ENCODE results near the gene FUT8.
"Not testable (repeated sequence)": the region's sequence is repeated elsewhere in the genome, so short reads cannot be mapped to it uniquely, and the experiment has no call there.

Gene FUT8

DNA sequence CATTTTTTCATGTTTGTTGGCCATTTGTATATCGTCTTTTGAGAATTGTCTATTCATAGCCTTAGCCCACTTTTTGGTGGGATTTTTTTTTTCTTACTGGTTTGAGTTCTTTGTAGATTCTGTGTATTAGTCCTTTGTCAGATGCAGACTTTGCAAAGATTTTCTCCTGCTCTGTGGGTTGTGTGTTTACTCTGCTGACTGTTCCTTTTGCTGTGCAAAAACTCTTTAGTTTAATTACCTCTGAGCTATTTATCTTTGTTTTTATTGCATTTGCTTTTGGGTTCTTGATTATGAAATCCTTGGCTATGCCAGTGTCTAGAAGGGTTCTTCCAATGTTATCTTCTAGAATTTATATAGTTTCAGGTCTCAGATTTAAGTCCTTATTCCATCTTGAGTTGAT is 220.0 kb downstream of the FUT8 start:
- DNase-seq = no peak

DNA sequence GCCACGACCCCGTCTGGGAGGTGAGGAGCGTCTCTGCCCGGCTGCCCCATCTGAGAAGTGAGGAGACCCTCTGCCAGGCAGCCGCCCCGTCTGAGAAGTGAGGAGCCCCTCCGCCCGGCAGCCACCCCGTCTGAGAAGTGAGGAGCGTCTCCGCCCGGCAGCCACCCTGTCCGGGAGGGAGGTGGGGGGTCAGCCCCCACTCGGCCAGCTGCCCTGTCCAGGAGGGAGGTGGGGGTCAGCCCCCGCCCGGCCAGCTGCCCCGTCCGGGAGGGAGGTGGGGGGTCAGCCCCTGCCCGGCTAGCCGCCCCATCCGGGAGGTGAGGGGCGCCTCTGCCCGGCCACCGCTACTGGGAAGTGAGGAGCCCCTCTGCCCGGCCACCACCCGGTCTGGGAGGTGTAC is 221.1 kb downstream of the FUT8 start:
- not testable (repeated sequence) for DNase-seq

DNA sequence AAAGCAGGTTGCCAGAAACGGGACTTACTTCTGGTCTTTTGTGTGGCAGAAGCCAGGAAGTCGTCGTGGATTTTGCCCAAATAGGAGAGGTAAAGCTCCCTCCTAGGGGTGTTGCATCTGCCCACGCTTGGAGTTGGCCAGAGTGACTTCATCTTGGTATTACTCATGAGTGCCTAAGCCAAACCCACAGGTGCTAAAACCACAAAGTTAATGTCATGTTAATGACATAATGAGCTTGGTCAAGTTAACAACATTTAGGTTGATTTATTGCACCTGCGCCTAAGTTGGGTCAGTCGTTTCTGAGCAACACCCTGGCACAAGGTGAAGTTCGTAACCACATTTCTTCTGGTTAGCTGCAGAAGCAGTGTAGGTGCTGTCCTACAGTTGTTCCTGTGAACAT is 225.2 kb downstream of the FUT8 start:
- DNase-seq = peak; percentile 25

DNA sequence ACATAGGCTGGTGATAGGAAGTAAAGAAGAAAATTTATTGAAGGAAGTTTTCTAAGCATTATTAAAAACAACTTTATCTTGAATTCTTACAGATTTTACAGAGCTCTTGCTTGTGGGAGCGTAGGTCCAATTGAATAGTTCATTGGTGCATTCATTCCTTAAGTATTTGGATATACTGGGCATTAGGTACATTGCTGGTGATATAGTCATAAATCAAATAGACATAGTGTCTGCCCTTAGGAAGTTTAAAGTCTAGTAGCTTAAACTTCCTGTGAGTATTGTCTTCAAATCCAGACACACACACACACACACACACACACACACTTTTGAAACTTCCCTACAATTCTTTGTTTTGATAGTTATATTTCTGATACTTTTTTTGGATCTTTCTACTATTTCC is 226.7 kb downstream of the FUT8 start:
- no peak for DNase-seq

DNA sequence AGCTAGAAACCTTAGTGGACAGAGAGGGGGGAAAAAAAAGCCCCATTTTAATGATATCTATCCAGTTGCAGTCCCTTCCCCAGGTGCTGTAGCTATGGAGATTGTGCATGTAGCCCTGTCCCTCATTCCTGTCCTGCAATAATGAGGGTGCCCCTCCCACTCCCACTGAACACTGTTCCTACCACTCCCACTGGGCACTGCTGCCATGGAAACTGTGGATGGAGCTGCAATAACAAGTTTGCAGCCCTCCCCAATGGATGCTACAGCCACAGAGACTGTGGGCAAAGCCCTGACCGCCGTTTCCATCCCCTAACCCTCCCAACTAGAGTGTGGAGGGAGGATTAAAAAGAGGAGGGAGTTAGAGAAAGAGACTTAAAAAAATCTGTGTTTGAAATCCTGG is 238.3 kb downstream of the FUT8 start:
- no peak for DNase-seq

DNA sequence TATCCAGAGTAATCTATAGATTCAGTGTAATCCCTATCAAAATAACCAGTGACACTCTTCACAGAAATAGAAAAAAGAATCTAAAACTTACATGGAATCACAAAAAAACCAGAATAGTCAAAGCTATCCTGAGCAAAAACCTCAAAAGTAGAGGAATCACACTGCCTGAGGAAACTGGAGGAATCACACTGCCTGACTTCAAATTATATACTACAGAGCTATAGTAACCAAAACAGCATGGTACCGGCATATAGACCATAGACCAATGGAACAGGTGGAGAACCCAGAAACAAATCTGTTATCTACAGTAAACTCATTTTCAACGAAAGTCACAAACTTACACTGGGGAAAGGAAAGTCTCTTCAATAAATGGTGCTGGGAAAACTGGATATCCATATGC is 244.0 kb downstream of the FUT8 start:
- no peak for DNase-seq

DNA sequence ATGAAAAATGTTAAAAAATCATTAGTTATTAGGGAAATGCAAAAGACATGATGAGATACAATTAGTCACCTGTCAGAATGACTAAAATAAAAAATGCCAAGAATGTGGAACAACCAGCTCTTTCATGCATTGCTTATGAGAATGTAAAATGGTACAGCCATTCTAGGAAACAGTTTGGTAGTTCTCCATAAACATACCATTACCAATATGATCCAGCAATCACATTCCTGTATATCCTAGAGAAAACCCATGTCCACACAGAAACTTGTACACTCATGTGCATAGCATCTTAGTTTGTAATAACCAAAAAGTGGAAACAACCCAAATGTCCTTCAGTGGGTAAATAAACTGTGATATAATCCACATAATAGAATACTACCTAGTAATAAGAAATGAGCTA is 245.7 kb downstream of the FUT8 start:
- no peak for DNase-seq

DNA sequence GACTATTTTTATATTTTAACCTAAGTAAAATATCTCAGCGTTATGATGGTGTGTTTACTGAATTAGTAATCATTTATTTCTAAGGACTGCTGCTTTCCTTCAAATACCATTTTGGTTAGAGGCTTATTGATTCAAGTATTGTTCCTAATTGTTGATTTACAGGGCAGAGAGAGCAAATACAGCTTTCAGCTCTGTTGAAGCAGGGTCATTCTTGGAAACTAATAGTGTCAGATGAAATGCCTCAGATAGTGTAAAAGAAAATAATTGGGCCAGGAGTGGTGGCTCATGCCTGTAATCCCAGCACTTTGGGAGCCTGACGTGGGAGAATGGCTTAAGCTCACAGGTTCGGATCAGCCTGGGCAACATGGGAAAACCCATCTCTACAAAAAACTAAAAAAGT is 249.3 kb downstream of the FUT8 start:
- DNase-seq = no peak

DNA sequence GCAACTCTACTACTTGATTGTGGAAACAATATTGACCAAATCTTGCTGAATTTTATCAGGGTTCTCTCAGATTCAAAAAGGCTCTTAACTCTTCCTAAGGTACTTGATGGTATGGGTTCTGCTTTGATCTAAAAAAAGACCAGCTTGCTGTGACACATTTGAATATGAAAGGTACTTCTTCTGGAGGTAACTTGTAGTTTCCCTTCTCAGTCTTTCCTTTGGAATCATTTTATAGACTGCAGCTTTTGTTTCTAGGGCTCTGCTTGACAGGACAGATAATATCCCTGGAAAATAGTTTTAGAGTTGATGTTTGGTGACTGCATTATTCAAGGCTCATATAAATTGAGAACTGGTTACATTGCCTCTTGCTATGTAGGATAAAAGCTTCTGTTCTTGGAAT is 251.9 kb downstream of the FUT8 start:
- DNase-seq = no peak

DNA sequence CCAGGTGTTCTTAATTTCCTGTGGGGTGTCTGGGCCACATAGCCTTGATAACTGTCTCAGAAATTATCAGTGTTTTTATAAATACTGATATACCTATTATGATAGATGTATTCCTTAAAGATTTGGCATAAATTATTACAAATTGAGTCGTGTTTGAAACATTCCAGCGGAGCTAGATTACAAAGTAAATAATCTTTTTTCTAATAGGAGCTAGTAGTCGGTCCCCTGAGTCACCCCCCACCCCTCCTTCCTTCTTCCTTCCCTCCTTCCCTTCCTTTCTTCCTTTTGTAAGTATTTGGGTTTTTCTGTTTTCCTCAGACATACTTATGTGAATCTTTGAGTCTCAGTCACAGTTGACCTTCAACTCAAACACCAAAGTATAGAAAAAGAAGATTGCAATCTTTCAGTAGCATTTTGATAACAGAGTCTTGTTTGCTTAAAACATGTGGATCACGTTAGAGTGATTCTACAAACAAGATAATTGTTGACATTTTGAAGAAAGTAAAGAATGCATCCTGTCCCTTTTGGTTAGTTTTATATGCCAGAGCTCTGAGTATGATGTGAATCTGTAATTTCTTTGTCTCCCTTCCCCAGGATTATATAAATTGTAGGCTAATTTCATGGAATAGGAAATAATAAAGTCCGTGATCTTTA is 264.0 kb downstream of the FUT8 start:
- DNase-seq = no peak

DNA sequence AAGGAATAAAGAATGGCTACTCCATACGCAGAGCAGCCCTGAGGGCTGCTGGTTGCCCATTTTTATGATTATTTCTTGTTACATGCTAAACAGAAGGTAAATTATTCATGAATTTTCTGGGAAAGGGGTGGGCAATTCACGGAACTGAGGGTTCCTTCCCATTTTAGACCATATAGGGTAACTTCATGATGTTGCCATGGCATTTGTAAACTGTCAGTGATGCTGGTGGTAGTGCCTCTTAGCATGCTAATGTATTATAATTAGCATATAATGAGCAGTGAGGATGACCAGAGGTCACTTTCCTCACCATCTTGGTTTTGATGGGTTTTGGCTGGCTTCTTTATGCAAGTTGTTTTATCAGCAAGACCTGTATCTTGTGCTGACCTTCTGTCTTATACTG is 273.0 kb downstream of the FUT8 start:
- no peak for DNase-seq

DNA sequence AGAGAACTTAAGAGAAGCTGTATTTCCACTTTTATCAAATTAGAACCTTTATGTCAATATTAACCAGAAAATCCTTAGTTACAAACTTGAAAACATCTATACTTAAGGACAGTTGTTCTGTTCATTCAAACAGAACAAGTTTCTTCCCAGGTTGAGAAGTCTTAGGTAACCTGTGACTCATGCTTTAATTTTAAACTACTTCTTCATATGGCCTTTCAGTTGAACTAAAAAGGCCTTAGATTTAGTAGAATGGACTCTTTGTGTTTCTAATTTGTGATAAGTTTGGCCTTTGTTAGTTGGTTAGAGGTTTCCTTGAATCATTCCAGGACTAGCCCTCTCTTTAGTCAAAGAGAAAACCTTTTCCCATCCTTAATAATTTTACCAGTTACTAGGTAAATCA is 274.2 kb downstream of the FUT8 start:
- DNase-seq = no peak

DNA sequence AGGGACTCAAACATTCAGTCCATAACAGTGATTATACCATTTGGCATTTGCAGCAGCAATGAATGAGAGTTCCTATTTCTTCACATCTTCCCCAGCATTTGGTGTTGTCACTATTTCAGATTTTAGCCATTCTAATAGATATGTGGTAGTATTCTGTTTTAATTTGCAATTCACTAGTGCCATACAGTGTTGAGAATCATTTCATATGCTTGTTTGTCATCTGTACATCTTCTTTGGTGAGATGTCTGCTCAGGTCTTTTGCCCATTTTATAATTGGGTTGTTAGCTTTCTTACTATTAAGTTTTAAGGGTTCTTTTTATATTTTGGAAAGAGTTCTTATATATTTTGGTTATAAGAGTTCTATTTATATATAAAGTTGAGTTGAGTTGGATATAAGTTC is 276.5 kb downstream of the FUT8 start:
- no peak for DNase-seq

DNA sequence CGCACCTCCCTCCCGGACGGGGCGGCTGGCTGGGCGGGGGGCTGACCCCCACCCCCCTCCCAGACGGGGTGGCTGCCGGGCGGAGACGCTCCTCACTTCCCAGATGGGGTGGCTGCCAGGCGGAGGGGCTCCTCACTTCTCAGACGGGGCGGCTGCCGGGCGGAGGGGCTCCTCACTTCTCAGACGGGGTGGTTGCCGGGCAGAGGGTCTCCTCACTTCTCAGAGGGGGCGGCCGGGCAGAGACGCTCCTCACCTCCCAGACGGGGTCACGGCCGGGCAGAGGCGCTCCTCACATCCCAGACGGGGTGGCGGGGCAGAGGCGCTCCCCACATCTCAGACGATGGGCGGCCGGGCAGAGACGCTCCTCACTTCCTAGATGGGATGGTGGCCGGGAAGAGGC is 280.0 kb downstream of the FUT8 start:
- not testable (repeated sequence) for DNase-seq

DNA sequence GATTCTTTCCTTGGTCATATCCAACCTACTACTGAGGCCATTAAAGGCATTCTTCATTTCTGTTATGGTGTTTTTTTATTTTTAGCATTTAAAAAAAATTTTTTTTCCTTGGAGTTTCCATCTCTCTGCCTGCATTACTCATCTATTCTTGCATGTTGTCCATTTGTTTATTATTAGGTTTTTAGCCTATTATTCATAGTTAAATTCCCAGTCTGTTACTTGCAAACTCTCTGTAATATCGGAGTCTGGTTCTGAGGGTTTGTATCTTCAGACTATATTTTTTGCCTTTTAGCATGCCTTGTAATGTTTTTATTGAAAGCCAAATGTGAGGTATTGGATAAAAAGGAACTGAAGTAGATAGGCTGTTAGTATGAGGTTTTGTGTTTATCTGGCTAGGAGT is 284.3 kb downstream of the FUT8 start:
- no peak for DNase-seq

DNA sequence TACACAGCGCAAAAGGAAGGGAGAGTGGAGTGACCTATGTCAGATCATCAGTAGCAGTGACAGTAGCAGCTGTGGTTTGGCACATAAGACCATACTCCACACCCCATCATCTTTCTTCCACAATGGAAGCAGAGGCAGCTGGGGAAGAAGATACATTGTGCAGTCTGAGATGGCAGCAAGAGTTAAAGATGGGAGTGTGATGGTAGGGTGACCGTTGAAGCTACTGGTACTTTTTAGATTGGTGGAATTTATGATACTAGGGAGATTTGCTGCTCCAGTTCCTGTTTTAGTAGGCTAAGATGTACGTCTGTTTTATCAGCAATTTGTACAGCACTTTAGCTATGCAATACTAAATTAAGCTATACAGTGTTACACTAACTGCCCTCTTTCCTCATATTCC is 291.0 kb downstream of the FUT8 start:
- DNase-seq = no peak

DNA sequence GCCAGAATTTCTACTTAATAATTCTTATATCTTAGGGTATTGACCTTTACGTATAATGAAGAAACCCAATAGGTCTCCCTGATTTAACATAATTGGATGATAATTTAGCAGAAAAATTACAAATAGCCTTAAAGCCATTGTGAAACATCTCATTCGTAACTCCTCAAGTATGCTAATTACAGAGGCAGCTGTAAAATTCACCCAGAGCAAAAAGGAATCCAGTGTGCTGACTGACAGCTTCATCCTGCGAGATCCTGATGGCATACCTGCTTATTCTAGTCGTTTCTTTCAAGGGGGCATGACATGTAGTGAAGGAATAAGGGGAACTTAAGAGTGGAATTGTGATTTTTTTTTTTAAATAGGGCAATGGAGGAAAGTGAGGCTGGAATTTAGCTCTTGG is 291.5 kb downstream of the FUT8 start:
- no peak for DNase-seq

DNA sequence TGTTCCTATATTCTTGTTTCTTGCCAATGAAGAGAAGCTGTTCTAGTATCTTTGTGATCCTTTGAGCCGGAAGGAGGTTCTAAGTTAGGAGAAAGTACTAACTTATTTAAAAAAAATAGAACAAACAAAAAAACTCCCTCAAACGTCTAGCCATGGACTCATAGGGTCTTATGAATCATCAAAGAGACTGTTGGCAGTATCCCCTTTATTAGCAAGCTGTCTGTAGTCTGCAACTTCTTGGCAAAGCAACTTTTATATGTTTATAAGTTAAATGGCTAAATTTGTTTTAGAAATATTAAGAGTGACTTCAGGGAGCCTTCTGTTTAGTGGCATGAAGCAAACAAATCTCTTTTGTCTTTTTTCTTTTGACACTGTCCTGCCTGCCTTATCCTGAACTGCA is 291.9 kb downstream of the FUT8 start:
- no peak for DNase-seq

DNA sequence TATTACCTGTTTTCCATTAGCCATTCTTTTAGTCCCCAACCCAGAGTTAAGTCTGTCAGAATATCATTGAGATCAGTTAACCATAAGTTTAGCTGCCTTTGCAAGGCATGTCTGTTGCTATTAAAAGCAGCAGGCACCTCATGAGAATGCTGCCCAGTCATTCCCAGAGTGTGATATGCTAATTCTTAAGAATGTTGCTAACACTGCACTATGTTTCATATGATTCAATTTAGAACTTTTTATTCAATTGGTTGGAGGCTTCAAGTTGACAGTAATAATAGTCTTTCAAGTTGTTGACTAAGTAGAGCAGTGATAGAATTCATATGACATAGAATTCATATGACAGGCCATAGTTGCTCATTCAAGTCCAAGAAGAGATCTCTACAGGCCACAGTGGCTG is 292.3 kb downstream of the FUT8 start:
- no peak for DNase-seq

DNA sequence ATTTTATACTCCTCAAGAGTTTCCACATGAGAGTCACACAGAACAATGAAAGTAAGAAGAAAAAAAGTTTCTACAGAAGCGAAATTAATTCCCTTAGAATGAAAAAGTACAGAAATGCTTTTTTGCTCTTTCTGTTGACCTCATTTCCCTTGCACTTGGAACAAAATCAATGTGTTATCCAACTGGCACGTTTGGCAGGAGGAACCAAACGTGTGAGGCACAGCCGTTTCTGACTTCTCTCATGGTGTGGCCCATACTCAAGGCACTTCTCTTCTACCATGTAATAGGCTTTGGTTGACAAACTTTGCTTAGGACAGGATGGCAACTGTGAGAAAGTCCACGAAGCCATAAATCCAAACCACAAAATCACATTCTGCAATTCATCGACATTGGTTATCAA is 297.0 kb downstream of the FUT8 start:
- no peak for DNase-seq

DNA sequence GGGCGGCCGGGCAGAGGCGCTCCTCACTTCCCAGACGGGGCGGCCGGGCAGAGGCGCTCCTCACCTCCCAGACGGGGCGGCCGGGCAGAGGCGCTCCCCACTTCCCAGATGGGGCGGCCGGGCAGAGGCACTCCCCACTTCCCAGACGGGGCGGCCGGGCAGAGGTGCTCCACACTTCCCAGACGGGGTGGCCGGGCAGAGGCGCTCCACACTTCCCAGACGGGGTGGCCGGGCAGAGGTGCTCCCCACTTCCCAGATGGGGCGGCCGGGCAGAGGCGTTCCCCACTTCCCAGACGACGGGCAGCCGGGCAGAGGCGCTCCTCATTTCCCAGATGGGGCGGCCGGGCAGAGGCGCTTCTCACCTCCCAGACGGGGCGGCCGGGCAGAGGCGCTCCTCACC is 304.3 kb downstream of the FUT8 start:
- DNase-seq = not testable (repeated sequence)

DNA sequence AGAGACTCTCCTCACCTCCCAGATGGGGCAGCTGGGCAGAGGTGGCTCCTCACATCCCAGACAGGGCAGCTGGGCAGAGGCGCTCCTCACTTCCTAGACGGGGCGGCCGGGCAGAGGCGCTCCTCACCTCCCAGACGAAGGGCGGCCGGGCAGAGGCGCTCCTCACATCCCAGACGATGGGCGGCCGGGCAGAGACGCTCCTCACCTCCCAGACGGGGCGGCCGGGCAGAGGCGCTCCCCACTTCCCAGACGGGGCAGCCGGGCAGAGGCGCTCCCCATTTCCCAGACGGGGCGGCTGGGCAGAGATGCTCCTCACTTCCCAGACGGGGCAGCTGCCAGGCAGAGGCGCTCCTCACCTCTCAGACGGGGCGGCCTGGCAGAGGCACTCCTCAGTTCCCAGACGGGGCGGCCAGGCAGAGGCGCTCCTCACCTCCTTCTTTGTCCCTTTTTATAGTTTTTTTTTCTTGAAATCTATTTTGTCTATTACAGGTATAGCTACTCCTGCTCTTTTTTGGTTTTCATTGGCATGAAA is 304.9 kb downstream of the FUT8 start:
- DNase-seq = not testable (repeated sequence)

DNA sequence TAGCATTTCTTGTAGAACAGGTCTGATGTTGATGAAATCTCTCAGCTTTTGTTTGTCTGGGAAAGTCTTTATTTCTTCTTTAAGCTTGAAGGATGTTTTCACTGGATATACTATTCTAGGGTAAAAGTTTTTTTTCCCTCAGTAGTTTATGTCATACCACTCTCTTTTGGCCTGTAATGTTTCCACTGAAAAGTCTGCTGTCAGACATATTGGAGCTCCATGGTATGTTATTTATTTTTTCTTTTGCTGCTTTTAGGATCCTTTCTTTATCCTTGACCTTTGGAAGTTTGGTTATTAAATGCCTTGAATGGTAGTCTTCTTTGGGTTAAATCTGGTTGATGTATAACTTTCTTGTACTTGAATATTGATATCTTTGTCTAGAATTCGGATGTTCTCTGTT is 306.1 kb downstream of the FUT8 start:
- DNase-seq = no peak

DNA sequence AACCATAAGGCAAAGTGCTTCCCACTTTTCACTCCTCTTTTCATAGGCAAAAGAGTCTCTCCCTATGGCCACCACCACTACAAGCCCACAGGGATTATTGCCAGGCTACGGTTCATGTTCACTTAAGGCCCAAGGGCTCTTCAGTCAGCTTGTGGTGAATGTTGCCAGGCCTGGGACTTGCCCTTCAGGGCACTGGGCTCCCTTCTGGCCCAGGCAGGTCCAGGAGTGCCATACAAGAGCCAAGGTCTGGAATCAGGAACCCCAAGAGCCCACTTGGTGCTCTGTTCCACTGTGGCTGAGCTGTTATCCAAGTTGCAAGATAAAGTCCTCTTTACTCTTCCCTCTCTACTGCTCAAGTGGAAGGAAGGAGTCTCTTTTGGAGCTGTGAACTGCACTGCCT is 307.6 kb downstream of the FUT8 start:
- DNase-seq = no peak

DNA sequence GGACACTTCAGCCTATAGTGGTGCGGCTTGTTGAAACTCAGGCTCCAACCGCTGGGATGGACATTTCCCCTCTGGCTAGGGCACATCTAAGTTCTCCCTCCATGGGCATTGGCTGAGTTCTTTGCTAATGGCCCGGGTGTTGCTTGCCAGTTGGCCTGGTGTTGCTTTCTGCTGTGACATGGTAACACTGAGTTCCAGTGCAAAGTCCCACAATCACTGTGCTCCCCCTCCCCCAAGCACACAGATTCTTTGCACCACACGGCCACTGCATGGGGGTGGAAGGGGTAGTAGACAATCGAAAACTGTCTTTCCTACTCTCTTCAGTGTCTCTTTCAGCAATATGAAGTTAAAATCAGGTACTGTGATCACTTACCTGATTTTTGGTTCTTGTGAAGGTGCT is 308.2 kb downstream of the FUT8 start:
- no peak for DNase-seq

DNA sequence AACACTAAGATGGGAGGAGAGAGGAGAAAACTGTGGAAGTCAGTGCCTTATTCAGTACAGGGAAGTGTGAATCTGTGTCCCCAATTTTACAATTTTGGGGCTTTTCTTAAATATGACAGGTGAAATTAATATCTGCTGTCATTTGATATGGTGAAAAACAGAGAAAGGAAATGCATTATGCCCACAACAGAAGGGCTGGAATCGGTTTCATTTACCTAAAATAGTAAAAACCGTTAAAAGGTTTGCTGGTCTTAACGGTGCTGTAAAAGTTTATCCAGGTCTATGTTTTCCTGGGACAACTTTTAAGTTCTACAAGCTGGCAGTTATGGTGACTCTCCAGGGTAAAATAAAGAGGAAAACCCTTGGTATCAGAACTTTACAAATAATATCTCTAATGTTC is 310.8 kb downstream of the FUT8 start:
- DNase-seq = no peak

All from CD4-positive, alpha-beta T cell treated with Interleukin-12 subunit alpha and Interleukin-12 subunit beta, for 1 hour (primary cell).